ENCODE data around the gene SFXN1. TPM values are rescaled to one million over a fixed set of nuclear protein-coding genes. Genes with fewer than 3 reads are reported as not detected.

The SFXN1 gene
- polyA plus RNA-seq, 3 donors: 5.8 to 10.3 (median 8.3) TPM

- Mint-ChIP-seq H3K27me3 (ENCODE audit: low read depth in 3 of 3) (no peaks in the 10 kb centered on the region), H3K4me1 (peaks cover 6% of the 10 kb centered on the region), H3K4me3 (no peak overlapping the region), H3K36me3 (peaks cover 68 to 82% of the 10 kb centered on the region in 2 donors), H3K27ac (no peak overlapping the region), H3K9me3 (peaks cover 0 to 15% (median 8%) of the 10 kb centered on the region in 7 donors)
- Histone ChIP-seq H3K36me3 (replicated peaks in 1 of 2; ENCODE audit: control insufficient read depth in 1 of 2, insufficient read depth in 2 of 2, low read length in 2 of 2) (peaks cover 28 to 83% of the 10 kb centered on the region in 2 donors), H2AFZ (ENCODE audit: insufficient read depth, low read depth, low read length, poor library complexity, severe bottlenecking) (no peak overlapping the region), H3K9ac (ENCODE audit: insufficient read depth, low read length, poor library complexity, severe bottlenecking) (no peak overlapping the region), H3K4me3 (replicated peaks in 1 of 3; ENCODE audit: low read depth in 2 of 3, low read length in 3 of 3) (no peak overlapping the region), H3K4me1 (ENCODE audit: control insufficient read depth in 1 of 2, insufficient read depth in 2 of 2, low read length in 2 of 2) (no peaks in the 10 kb centered on the region), H3K9me3 (replicated peaks in 1 of 2; ENCODE audit: control insufficient read depth in 1 of 2, insufficient read depth in 1 of 2, low read length in 2 of 2) (no peaks in the 10 kb centered on the region), H4K20me1 (ENCODE audit: insufficient read depth, low read length) (no peaks in the 10 kb centered on the region), H3K79me2 (ENCODE audit: insufficient read depth, low read length) (no peaks in the 10 kb centered on the region), H3K27me3 (ENCODE audit: control insufficient read depth in 2 of 2, insufficient read depth in 2 of 2, low read length in 2 of 2) (no peaks in the 10 kb centered on the region), H3K4me2 (replicated peaks; ENCODE audit: extremely low read depth, low read length, poor library complexity, severe bottlenecking) (no peak overlapping the region), H3K27ac (ENCODE audit: low read depth in 1 of 2, low read length in 2 of 2) (no peak overlapping the region)
- no peak for DNase-seq
- WGBS (ENCODE audit: insufficient coverage): 100% methylated on average over 4 of the region's 5 CpGs
- intact Hi-C loops (cut with micrococcal nuclease): no loop called here
- TF ChIP-seq, protein P1, sequence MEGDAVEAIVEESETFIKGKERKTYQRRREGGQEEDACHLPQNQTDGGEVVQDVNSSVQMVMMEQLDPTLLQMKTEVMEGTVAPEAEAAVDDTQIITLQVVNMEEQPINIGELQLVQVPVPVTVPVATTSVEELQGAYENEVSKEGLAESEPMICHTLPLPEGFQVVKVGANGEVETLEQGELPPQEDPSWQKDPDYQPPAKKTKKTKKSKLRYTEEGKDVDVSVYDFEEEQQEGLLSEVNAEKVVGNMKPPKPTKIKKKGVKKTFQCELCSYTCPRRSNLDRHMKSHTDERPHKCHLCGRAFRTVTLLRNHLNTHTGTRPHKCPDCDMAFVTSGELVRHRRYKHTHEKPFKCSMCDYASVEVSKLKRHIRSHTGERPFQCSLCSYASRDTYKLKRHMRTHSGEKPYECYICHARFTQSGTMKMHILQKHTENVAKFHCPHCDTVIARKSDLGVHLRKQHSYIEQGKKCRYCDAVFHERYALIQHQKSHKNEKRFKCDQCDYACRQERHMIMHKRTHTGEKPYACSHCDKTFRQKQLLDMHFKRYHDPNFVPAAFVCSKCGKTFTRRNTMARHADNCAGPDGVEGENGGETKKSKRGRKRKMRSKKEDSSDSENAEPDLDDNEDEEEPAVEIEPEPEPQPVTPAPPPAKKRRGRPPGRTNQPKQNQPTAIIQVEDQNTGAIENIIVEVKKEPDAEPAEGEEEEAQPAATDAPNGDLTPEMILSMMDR (IDR thresholded peaks at IDR 0.05): no peak
Measured at GRCh38 chr5:175520321-175520720, 42.0 kb downstream of the SFXN1 start.

GRCh38 chr5:175520873-175521272 is 42.5 kb downstream of the SFXN1 start:
- DNase-seq: no peak
- intact Hi-C loops (cut with micrococcal nuclease): no loop called here
- peaks cover 6% of the 10 kb centered on the region for H3K4me1 Mint-ChIP-seq
- H3K27ac ChIP-seq (ENCODE audit: low read depth in 1 of 2, low read length in 2 of 2): no peak overlapping the region
- no peak overlapping the region for H2AFZ ChIP-seq (ENCODE audit: insufficient read depth, low read depth, low read length, poor library complexity, severe bottlenecking)
- TF ChIP-seq, protein P1 (IDR thresholded peaks at IDR 0.05): no peak
- peaks cover 64 to 79% of the 10 kb centered on the region in 2 donors for H3K36me3 Mint-ChIP-seq
- no peaks in the 10 kb centered on the region for H4K20me1 ChIP-seq (ENCODE audit: insufficient read depth, low read length)
- H3K9me3 ChIP-seq (replicated peaks in 1 of 2; ENCODE audit: control insufficient read depth in 1 of 2, insufficient read depth in 1 of 2, low read length in 2 of 2): no peaks in the 10 kb centered on the region
- H3K79me2 ChIP-seq (ENCODE audit: insufficient read depth, low read length): no peaks in the 10 kb centered on the region
- H3K27me3 Mint-ChIP-seq (ENCODE audit: low read depth in 3 of 3): no peaks in the 10 kb centered on the region
- H3K4me3 ChIP-seq (replicated peaks in 1 of 3; ENCODE audit: low read depth in 2 of 3, low read length in 3 of 3): no peak overlapping the region
- H3K9me3 Mint-ChIP-seq: peaks cover 0 to 15% (median 8%) of the 10 kb centered on the region in 7 donors
- H3K27ac Mint-ChIP-seq: peak overlapping the region in 1 of 7 donors; percentile 37
- no peak overlapping the region for H3K4me2 ChIP-seq (replicated peaks; ENCODE audit: extremely low read depth, low read length, poor library complexity, severe bottlenecking)
- peaks cover 28 to 78% of the 10 kb centered on the region in 2 donors for H3K36me3 ChIP-seq (replicated peaks in 1 of 2; ENCODE audit: control insufficient read depth in 1 of 2, insufficient read depth in 2 of 2, low read length in 2 of 2)
- 88% methylated on average over 1 of the region's 2 CpGs for WGBS (ENCODE audit: insufficient coverage)
- H3K27me3 ChIP-seq (ENCODE audit: control insufficient read depth in 2 of 2, insufficient read depth in 2 of 2, low read length in 2 of 2): no peaks in the 10 kb centered on the region
- H3K9ac ChIP-seq (ENCODE audit: insufficient read depth, low read length, poor library complexity, severe bottlenecking): no peak overlapping the region
- no peak overlapping the region for H3K4me3 Mint-ChIP-seq
- no peaks in the 10 kb centered on the region for H3K4me1 ChIP-seq (ENCODE audit: control insufficient read depth in 1 of 2, insufficient read depth in 2 of 2, low read length in 2 of 2)

Measured in CD14-positive monocyte (primary cell).